ENCODE results near the gene TBL2. TPM values are rescaled to one million over a fixed set of nuclear protein-coding genes. Genes with fewer than 3 reads are reported as not detected.
A peak's percentile ranks its signal among the peaks of the same experiment; 100 is the strongest.

Gene TBL2
- total and polyA plus RNA-seq, 10 of the 15 experiments (the other 5 are each of a cell fraction or from before 2014, with no cell fraction given), result 1.1 to 49.7 (median 26.7) TPM

- TF ChIP-seq POLR2AphosphoS2 (IDR thresholded peaks at IDR 0.05; ENCODE audit: low read depth, low read length), result peak; percentile 93
- no peak for TF ChIP-seq NFYB (IDR thresholded peaks at IDR 0.05; ENCODE audit: insufficient read depth, low read depth, low read length)
- TF ChIP-seq CHD1 (IDR thresholded peaks at IDR 0.05; ENCODE audit: low read depth, low read length), result no peak
- TF ChIP-seq PRDM15 (CRISPR knock-in tag; IDR thresholded peaks at IDR 0.05), result no peak
- peak; percentile 98 for TF ChIP-seq POLR2A (IDR thresholded peaks at IDR 0.05; ENCODE audit: low read depth, low read length)
- no peak for TF ChIP-seq ETV6 (conservative IDR thresholded peaks at IDR 0.05 in 1 of 2, IDR thresholded peaks at IDR 0.05 in 1 of 2; ENCODE audit: borderline replicate concordance in 1 of 2, low read depth in 1 of 2)
- 0 out of 2 replicates have a peak, but pooled peaks have one; percentile 19 for TF ChIP-seq HCFC1 (IDR thresholded peaks at IDR 0.05; ENCODE audit: low read length)
- TF ChIP-seq STAT1 (conservative IDR thresholded peaks at IDR 0.05), result no peak
- no peak for TF ChIP-seq RCOR1 (conservative IDR thresholded peaks at IDR 0.05; ENCODE audit: low read depth, low read length)
Measured at GRCh38 chr7:73578342-73579128, at the start of gene TBL2 (continued).

Measured in GM12878 (cell line).